Smooth muscle cell (in vitro differentiated cells): ENCODE results near the gene QRSL1. TPM values are rescaled to one million over a fixed set of nuclear protein-coding genes. Genes with fewer than 3 reads are reported as not detected.

ENCODE experiments used
- DNase-seq: peaks from one replicate; lab custom pipeline; 2025; ENCODE audit not compliant: unreplicated experiment; lab: John Stamatoyannopoulos, UW
- H2AFZ ChIP-seq: fragments of 200-600 bp; sonication (generic); 2 replicates; pipeline ENCODE4 v1.6.0; 2016; ENCODE audit warnings: antibody characterized with exemption, low read depth, mild to moderate bottlenecking
- H3F3A ChIP-seq: fragments of 200-600 bp; sonication (generic); 2 replicates; pipeline ENCODE4 v1.6.0; 2017; ENCODE audit warnings: antibody characterized with exemption, low read depth
- H3K27ac ChIP-seq: fragments of 200-600 bp; sonication (generic); 2 replicates; pipeline ENCODE4 v1.5.1; 2016; ENCODE audit warnings: low read depth, mild to moderate bottlenecking
- H3K27me3 ChIP-seq: fragments of 200-600 bp; sonication (generic); 2 replicates; pipeline ENCODE4 v1.6.1; 2016; ENCODE audit warnings: low read depth, mild to moderate bottlenecking
- H3K36me3 ChIP-seq: fragments of 200-600 bp; sonication (generic); 2 replicates; pipeline ENCODE4 v1.5.1; 2016; ENCODE audit warnings: low read depth
- H3K4me1 ChIP-seq: fragments of 200-600 bp; sonication (generic); 2 replicates; pipeline ENCODE4 v1.5.1; 2016; ENCODE audit warnings: low read depth
- H3K4me2 ChIP-seq: fragments of 200-600 bp; sonication (generic); 2 replicates; pipeline ENCODE4 v1.6.0; 2016; ENCODE audit warnings: mild to moderate bottlenecking
- H3K4me3 ChIP-seq: fragments of 200-600 bp; sonication (generic); 2 replicates; pipeline ENCODE4 v1.5.1; 2016; ENCODE audit warnings: mild to moderate bottlenecking
- H3K79me2 ChIP-seq: fragments of 200-600 bp; sonication (generic); 2 replicates; pipeline ENCODE4 v1.6.0; 2016; ENCODE audit warnings: low read depth, mild to moderate bottlenecking
- H3K9ac ChIP-seq: fragments of 200-600 bp; sonication (generic); 2 replicates; pipeline ENCODE4 v1.6.0; 2016; ENCODE audit warnings: low read depth
- H3K9me3 ChIP-seq: fragments of 200-600 bp; sonication (generic); replicated peaks from 2 replicates; pipeline ENCODE4 v1.5.1; 2016; ENCODE audit warnings: low read depth
- H4K20me1 ChIP-seq: fragments of 200-600 bp; sonication (generic); 2 replicates; pipeline ENCODE4 v1.6.0; 2016; ENCODE audit warnings: low read depth
- CTCF ChIP-seq: fragments of 200-600 bp; sonication (generic); IDR thresholded peaks from 2 replicates; pipeline ENCODE4 v1.5.1; 2017; ENCODE audit warnings: borderline replicate concordance, mild to moderate bottlenecking, antibody characterized with exemption; ENCODE audit not compliant: insufficient read depth, poor library complexity, severe bottlenecking
- WGBS: methylation state at CpG from one replicate; pipeline ENCODE4 v1.1.7; 2016; ENCODE audit warnings: low lambda C conversion rate; 5-methylcytosine and 5-hydroxymethylcytosine counted together
- polyA plus RNA-seq: library from polyadenylated mRNA; unstranded; fragments of >200 nt; fragmentation: Nextera tagmentation; extraction: Ambion mirVana; gene quantifications from 2 replicates; pipeline ENCODE4 v1.2.1, GENCODE V29; 2016
- total RNA-seq: library from RNA; depleted of rRNA; stranded (reverse); fragments of >200 nt; gene quantifications from 2 replicates; pipeline ENCODE4 v1.2.3, GENCODE V29; 2014

The QRSL1 gene
- total and polyA plus RNA-seq, 2 experiments from 2014 or later = 8.9 to 10.4 TPM

GRCh38 chr6:106629859-106630163 is 433 bp downstream of the QRSL1 start:
- no peaks in the 10 kb centered on the region for H3F3A ChIP-seq
- no peaks in the 10 kb centered on the region for H3K27me3 ChIP-seq
- peaks cover 9% of the 10 kb centered on the region for H3K4me1 ChIP-seq
- no peaks in the 10 kb centered on the region for H4K20me1 ChIP-seq
- WGBS = 1% methylated on average over 14 of the region's 14 CpGs
- H3K79me2 ChIP-seq = peaks cover 45% of the 10 kb centered on the region
- peak overlapping the region; percentile 96 for H2AFZ ChIP-seq
- TF ChIP-seq CTCF = no peak
- H3K36me3 ChIP-seq = no peaks in the 10 kb centered on the region
- peak overlapping the region; percentile 92 for H3K9ac ChIP-seq
- H3K27ac ChIP-seq = peak overlapping the region; percentile 83
- DNase-seq = no peak
- H3K9me3 ChIP-seq = no peaks in the 10 kb centered on the region
- H3K4me2 ChIP-seq = peak overlapping the region; percentile 86
- peak overlapping the region; percentile 87 for H3K4me3 ChIP-seq

DNA sequence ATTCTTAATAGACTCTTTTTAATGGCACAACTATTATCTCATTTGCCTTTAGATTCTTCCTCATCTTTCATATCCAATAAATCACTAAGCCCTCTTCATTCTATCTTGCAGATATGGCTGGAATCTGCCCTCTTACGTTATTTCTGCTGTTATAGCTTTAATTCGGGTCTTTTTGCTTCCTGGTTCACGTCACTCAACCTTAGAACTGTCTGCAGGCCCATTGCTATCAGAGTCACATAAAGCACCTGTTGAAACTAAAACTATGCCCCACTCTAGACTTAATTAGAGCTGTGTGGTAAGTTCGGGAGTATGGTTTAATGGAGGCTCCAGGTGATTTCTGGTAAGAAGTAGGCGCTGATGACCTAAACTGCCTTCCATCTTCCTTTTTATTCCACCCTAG is 988 bp downstream of the QRSL1 start:
- Histone ChIP-seq H3K4me1 (peaks cover 9% of the 10 kb centered on the region), H3F3A (no peaks in the 10 kb centered on the region), H3K27me3 (no peaks in the 10 kb centered on the region), H4K20me1 (no peaks in the 10 kb centered on the region), H3K4me3 (peak overlapping the region; percentile 87), H3K9me3 (no peaks in the 10 kb centered on the region), H2AFZ (peak overlapping the region; percentile 96), H3K4me2 (peak overlapping the region; percentile 86), H3K79me2 (peaks cover 51% of the 10 kb centered on the region), H3K27ac (no peak overlapping the region), H3K9ac (peak overlapping the region; percentile 92), H3K36me3 (no peaks in the 10 kb centered on the region)
- DNase-seq = no peak
- WGBS = 63% methylated on average over 5 of the region's 5 CpGs
- no peak for TF ChIP-seq CTCF

DNA sequence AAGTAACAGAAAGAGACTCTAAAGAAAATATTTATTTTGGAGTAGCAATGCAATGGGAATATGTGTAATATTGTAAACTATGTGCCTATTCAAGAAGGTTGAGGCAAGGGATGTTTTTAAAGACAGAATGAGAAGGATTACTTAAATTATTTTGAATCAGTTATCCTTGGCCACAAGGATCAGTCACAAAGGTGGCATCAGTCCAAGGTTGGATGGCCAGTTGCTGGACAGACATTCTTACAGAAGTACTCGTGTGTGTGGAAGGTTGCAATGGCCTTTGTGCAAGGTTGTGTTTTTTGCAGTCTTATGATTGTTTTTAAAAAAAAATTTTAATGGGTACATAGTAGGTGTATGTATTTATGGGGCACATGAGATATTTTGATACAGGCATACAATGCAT is 2.0 kb downstream of the QRSL1 start:
- no peaks in the 10 kb centered on the region for H3K27me3 ChIP-seq
- no peak for DNase-seq

More for the DNA sequence above, 2.0 kb downstream of the QRSL1 start:
- no peak for TF ChIP-seq CTCF
- H3K79me2 ChIP-seq = peaks cover 52% of the 10 kb centered on the region
- no peak overlapping the region for H3K9ac ChIP-seq
- no peaks in the 10 kb centered on the region for H3F3A ChIP-seq
- H2AFZ ChIP-seq = no peak overlapping the region
- H3K27ac ChIP-seq = no peak overlapping the region
- peaks cover 9% of the 10 kb centered on the region for H3K4me1 ChIP-seq
- no peak overlapping the region for H3K4me2 ChIP-seq
- no peaks in the 10 kb centered on the region for H3K9me3 ChIP-seq
- H3K4me3 ChIP-seq = no peak overlapping the region
- WGBS = 96% methylated on average over 1 of the region's 1 CpG
- no peaks in the 10 kb centered on the region for H4K20me1 ChIP-seq
- H3K36me3 ChIP-seq = no peaks in the 10 kb centered on the region
